GM23338 (cell line): ENCODE data around the gene PARVB. TPM values are rescaled to one million over a fixed set of nuclear protein-coding genes. Genes with fewer than 3 reads are reported as not detected.

Experiments
- ATAC-seq: fragments of 200-7000 bp; cut with Tn5 transposase; 3 replicates; pipeline ENCODE4 v1.9.1; 2020
- DNase-seq: peaks from one replicate; pipeline ENCODE4 v3.0.0-alpha.2; 2015; ENCODE audit warnings: low spot score
- H2AFZ ChIP-seq: fragments of 200-600 bp; sonication (generic); 2 replicates; pipeline ENCODE4 v1.8.0; 2016; ENCODE audit warnings: antibody characterized with exemption, mild to moderate bottlenecking, moderate library complexity
- H3F3A ChIP-seq: fragments of 200-600 bp; sonication (generic); replicated peaks from 2 replicates; pipeline ENCODE4 v1.8.0; 2017; ENCODE audit warnings: antibody characterized with exemption, mixed run types, low read depth
- H3K27ac ChIP-seq: fragments of 200-600 bp; sonication (generic); 2 replicates; pipeline ENCODE4 v1.6.1; 2016; ENCODE audit warnings: low read depth
- H3K27me3 ChIP-seq: fragments of 200-600 bp; sonication (generic); 2 replicates; pipeline ENCODE4 v1.8.0; 2016; ENCODE audit warnings: mild to moderate bottlenecking, mixed run types, moderate library complexity; ENCODE audit not compliant: insufficient read depth
- H3K36me3 ChIP-seq: fragments of 200-600 bp; sonication (generic); 2 replicates; pipeline ENCODE4 v1.8.0; 2016; ENCODE audit warnings: mild to moderate bottlenecking; ENCODE audit not compliant: insufficient read depth
- H3K4me1 ChIP-seq: fragments of 200-600 bp; sonication (generic); 2 replicates; pipeline ENCODE4 v1.8.0; 2016; ENCODE audit warnings: mild to moderate bottlenecking, moderate library complexity; ENCODE audit not compliant: insufficient read depth
- H3K4me2 ChIP-seq: fragments of 200-600 bp; sonication (generic); 2 replicates; pipeline ENCODE4 v1.7.1; 2017; ENCODE audit warnings: mixed run types
- H3K4me3 ChIP-seq: fragments of 200-600 bp; sonication (generic); 2 replicates; pipeline ENCODE4 v1.6.1; 2016; ENCODE audit warnings: mixed run types
- H3K79me2 ChIP-seq: fragments of 200-600 bp; sonication (generic); replicated peaks from 2 replicates; pipeline ENCODE4 v1.8.0; 2017; ENCODE audit warnings: mild to moderate bottlenecking; ENCODE audit not compliant: insufficient read depth
- H3K9me2 ChIP-seq: fragments of 200-600 bp; sonication (generic); 2 replicates; pipeline ENCODE4 v1.8.0; 2017; ENCODE audit not compliant: insufficient read depth
- H4K20me1 ChIP-seq: fragments of 200-600 bp; sonication (generic); replicated peaks from 2 replicates; pipeline ENCODE4 v1.8.0; 2017; ENCODE audit warnings: mild to moderate bottlenecking; ENCODE audit not compliant: insufficient read depth
- H3K27ac Mint-ChIP-seq: 2 replicates; pipeline ENCODE4 v1.8.0; 2020; ENCODE audit warnings: inconsistent platforms, mild to moderate bottlenecking, moderate library complexity, mixed read lengths
- H3K27me3 Mint-ChIP-seq: 3 replicates; pipeline ENCODE4 v1.8.0; 2022; ENCODE audit warnings: low read depth, mild to moderate bottlenecking, moderate library complexity, mixed read lengths, inconsistent platforms; ENCODE audit not compliant: insufficient read depth, poor library complexity
- H3K36me3 Mint-ChIP-seq: 3 replicates; pipeline ENCODE4 v1.8.0; 2021; ENCODE audit warnings: low read depth, mild to moderate bottlenecking, inconsistent platforms, moderate library complexity, mixed read lengths
- H3K4me1 Mint-ChIP-seq: 3 replicates; pipeline ENCODE4 v1.8.0; 2020; ENCODE audit warnings: mild to moderate bottlenecking, inconsistent platforms, mixed read lengths
- H3K4me3 Mint-ChIP-seq: 3 replicates; pipeline ENCODE4 v1.8.0; 2021; ENCODE audit warnings: moderate library complexity, mild to moderate bottlenecking, inconsistent platforms, mixed read lengths
- H3K9me3 Mint-ChIP-seq: 3 replicates; pipeline ENCODE4 v1.8.0; 2020; ENCODE audit warnings: moderate library complexity, mild to moderate bottlenecking, inconsistent platforms, mixed read lengths
- CTCF ChIP-seq, 2 experiments: fragments of 200-600 bp in 1 of 2; sonication (generic) in 1 of 2; conservative IDR thresholded peaks; 2 replicates each; pipeline versions ENCODE4 v1.5.1 to v1.6.1; 2016 to 2017; ENCODE audit warnings: antibody characterized with exemption in 2 of 2, low read depth in 2 of 2, mild to moderate bottlenecking in 2 of 2, moderate library complexity in 1 of 2
- EZH2 ChIP-seq: fragments of 200-600 bp; sonication (generic); IDR thresholded peaks from one replicate; pipeline ENCODE4 v1.8.0; 2017; ENCODE audit warnings: antibody characterized with exemption, mild to moderate bottlenecking, low read depth; ENCODE audit not compliant: unreplicated experiment
- EZH2phosphoT487 ChIP-seq: fragments of 200-600 bp; sonication (generic); IDR thresholded peaks from one replicate; pipeline ENCODE4 v1.8.1; 2018; ENCODE audit warnings: antibody characterized with exemption; ENCODE audit not compliant: unreplicated experiment
- STAT1 ChIP-seq: IDR thresholded peaks from one replicate; pipeline ENCODE4 v1.6.1; 2016; ENCODE audit warnings: antibody characterized with exemption; ENCODE audit not compliant: unreplicated experiment
- ZNF114 ChIP-seq: fragments of 250-450 bp; sonication (Bioruptor Pico); IDR thresholded peaks from 2 replicates; pipeline ENCODE4 v1.5.0; 2020; ENCODE audit warnings: mild to moderate bottlenecking, moderate library complexity
- ZNF462 ChIP-seq: fragments of 250-450 bp; sonication (Bioruptor Pico); IDR thresholded peaks from 2 replicates; pipeline ENCODE4 v1.5.0; 2020; ENCODE audit warnings: mild to moderate bottlenecking, moderate library complexity
- polyA plus RNA-seq: library from polyadenylated mRNA; unstranded; fragments of >200 nt; fragmentation: Nextera tagmentation; extraction: Ambion mirVana; gene quantifications from 2 replicates; pipeline ENCODE4 v1.2.1, GENCODE V29; 2016
- total RNA-seq: library from RNA; depleted of rRNA; stranded (reverse); fragments of >200 nt; shearing (Covaris generic); gene quantifications from 2 replicates; pipeline ENCODE4 v1.2.3, GENCODE V29; 2014
- TF ChIP-seq, protein P1 (sequence below): IDR thresholded peaks from one replicate; pipeline ENCODE4 v1.6.1; 2018; ENCODE audit warnings: antibody characterized with exemption; ENCODE audit not compliant: unreplicated experiment

The PARVB gene
- total and polyA plus RNA-seq, 2 experiments from 2014 or later = 4.3 to 7.7 TPM

GRCh38 chr22:44000123-44000522 lies 24.0 kb upstream of the PARVB start (continued):
- TF ChIP-seq ZNF114 (CRISPR knock-in tag) (no peak), ZNF462 (no peak), EZH2phosphoT487 (no peak)

GRCh38 chr22:44001521-44001920 lies 22.6 kb upstream of the PARVB start:
- no peak overlapping the region for H3K4me3 Mint-ChIP-seq
- H3K4me2 ChIP-seq = no peak overlapping the region

More at GRCh38 chr22:44001521-44001920, 22.6 kb upstream of the PARVB start:
- Histone ChIP-seq H3K27ac (no peak overlapping the region), H3K4me3 (no peak overlapping the region), H3K27me3 (no peaks in the 10 kb centered on the region), H4K20me1 (no peaks in the 10 kb centered on the region; the same call in 1 of the 2 replicates), H3K36me3 (peaks cover 8% of the 10 kb centered on the region; the same call in 1 of the 2 replicates), H3K79me2 (no peaks in the 10 kb centered on the region), H3F3A (0 out of 2 replicates have a peak, but pooled peaks cover 3% of the 10 kb centered on the region), H3K9me2 (no peaks in the 10 kb centered on the region), H3K4me1 (no peaks in the 10 kb centered on the region; the same call in 1 of the 2 replicates), H2AFZ (no peak overlapping the region)
- DNase-seq (no peak), ATAC-seq (no peak)
- TF ChIP-seq EZH2 = no peak
- TF ChIP-seq CTCF (conservative IDR thresholded peaks at IDR 0.05; ENCODE audit: low read depth in 2 of 2) = no peak
- no peak for TF ChIP-seq STAT1
- TF ChIP-seq, protein P1, sequence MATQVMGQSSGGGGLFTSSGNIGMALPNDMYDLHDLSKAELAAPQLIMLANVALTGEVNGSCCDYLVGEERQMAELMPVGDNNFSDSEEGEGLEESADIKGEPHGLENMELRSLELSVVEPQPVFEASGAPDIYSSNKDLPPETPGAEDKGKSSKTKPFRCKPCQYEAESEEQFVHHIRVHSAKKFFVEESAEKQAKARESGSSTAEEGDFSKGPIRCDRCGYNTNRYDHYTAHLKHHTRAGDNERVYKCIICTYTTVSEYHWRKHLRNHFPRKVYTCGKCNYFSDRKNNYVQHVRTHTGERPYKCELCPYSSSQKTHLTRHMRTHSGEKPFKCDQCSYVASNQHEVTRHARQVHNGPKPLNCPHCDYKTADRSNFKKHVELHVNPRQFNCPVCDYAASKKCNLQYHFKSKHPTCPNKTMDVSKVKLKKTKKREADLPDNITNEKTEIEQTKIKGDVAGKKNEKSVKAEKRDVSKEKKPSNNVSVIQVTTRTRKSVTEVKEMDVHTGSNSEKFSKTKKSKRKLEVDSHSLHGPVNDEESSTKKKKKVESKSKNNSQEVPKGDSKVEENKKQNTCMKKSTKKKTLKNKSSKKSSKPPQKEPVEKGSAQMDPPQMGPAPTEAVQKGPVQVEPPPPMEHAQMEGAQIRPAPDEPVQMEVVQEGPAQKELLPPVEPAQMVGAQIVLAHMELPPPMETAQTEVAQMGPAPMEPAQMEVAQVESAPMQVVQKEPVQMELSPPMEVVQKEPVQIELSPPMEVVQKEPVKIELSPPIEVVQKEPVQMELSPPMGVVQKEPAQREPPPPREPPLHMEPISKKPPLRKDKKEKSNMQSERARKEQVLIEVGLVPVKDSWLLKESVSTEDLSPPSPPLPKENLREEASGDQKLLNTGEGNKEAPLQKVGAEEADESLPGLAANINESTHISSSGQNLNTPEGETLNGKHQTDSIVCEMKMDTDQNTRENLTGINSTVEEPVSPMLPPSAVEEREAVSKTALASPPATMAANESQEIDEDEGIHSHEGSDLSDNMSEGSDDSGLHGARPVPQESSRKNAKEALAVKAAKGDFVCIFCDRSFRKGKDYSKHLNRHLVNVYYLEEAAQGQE = no peak
- Mint-ChIP-seq H3K27me3 (peaks cover 2% of the 10 kb centered on the region), H3K36me3 (peaks cover 29% of the 10 kb centered on the region), H3K27ac (no peak overlapping the region), H3K9me3 (peaks cover 3% of the 10 kb centered on the region; the same call in 2 of the 3 replicates), H3K4me1 (peaks cover 5% of the 10 kb centered on the region; the same call in 2 of the 3 replicates)
